Renal pelvis (tissue), 4 donors: Measurements from ENCODE around the gene SYT1. TPM values are rescaled to one million over a fixed set of nuclear protein-coding genes. Genes with fewer than 3 reads are reported as not detected.
A peak's percentile ranks its signal among the peaks of the same experiment; 100 is the strongest.

Experiments
- DNase-seq: peaks from one replicate; pipeline ENCODE4 v3.0.0-alpha.2; 2013
- polyA plus RNA-seq, 3 donors: library from polyadenylated mRNA; unstranded; fragments of 120-200 nt; gene quantifications; one replicate each; pipeline ENCODE4 v1.2.1, GENCODE V29; 2013; ENCODE audit not compliant: insufficient read length in 3 of 3

SYT1 gene
- polyA plus RNA-seq, 3 donors = 16.4 to 19.0 (median 17.3) TPM

- no peak for DNase-seq
Measured at GRCh38 chr12:79125358-79125757, 260.8 kb downstream of the SYT1 start.

GRCh38 chr12:79127271-79127751 lies 262.7 kb downstream of the SYT1 start:
- DNase-seq = no peak

GRCh38 chr12:79128956-79129355 lies 264.4 kb downstream of the SYT1 start:
- no peak for DNase-seq

- no peak for DNase-seq
Measured at GRCh38 chr12:79138872-79139271, 274.3 kb downstream of the SYT1 start.

- DNase-seq = no peak
Measured at GRCh38 chr12:79140711-79141110, 276.1 kb downstream of the SYT1 start.

GRCh38 chr12:79141776-79142175 lies 277.2 kb downstream of the SYT1 start:
- no peak for DNase-seq

GRCh38 chr12:79143803-79144202 lies 279.2 kb downstream of the SYT1 start:
- DNase-seq = no peak

- no peak for DNase-seq
Measured at GRCh38 chr12:79151956-79152355, 287.4 kb downstream of the SYT1 start.

- no peak for DNase-seq
Measured at GRCh38 chr12:79155683-79156082, 291.1 kb downstream of the SYT1 start.

- DNase-seq = no peak
Measured at GRCh38 chr12:79156846-79157463, 292.4 kb downstream of the SYT1 start.

- DNase-seq = no peak
Measured at GRCh38 chr12:79161249-79161934, 296.8 kb downstream of the SYT1 start.

GRCh38 chr12:79162147-79162772 lies 297.7 kb downstream of the SYT1 start:
- DNase-seq = no peak

GRCh38 chr12:79162948-79163347 lies 298.4 kb downstream of the SYT1 start:
- no peak for DNase-seq

GRCh38 chr12:79164890-79165289 lies 300.3 kb downstream of the SYT1 start:
- no peak for DNase-seq

- no peak for DNase-seq
Measured at GRCh38 chr12:79168687-79169086, 304.1 kb downstream of the SYT1 start.

- DNase-seq = peak; percentile 23
Measured at GRCh38 chr12:79174626-79175025, 310.1 kb downstream of the SYT1 start.

GRCh38 chr12:79183003-79183402 lies 318.4 kb downstream of the SYT1 start:
- DNase-seq = no peak

- no peak for DNase-seq
Measured at GRCh38 chr12:79183926-79184325, 319.4 kb downstream of the SYT1 start.

- DNase-seq = no peak
Measured at GRCh38 chr12:79186506-79186905, 321.9 kb downstream of the SYT1 start.

- DNase-seq = no peak
Measured at GRCh38 chr12:79187032-79187431, 322.5 kb downstream of the SYT1 start.

GRCh38 chr12:79191391-79191790 lies 326.8 kb downstream of the SYT1 start:
- DNase-seq = no peak

- no peak for DNase-seq
Measured at GRCh38 chr12:79194595-79194994, 330.0 kb downstream of the SYT1 start.

GRCh38 chr12:79199166-79199565 lies 334.6 kb downstream of the SYT1 start:
- no peak for DNase-seq
